Fibroblast of mammary gland (primary cell): ENCODE data around the gene WWOX.

Experiments
- DNase-seq: peaks from one replicate; pipeline ENCODE4 v3.0.0-alpha.2; 2010; ENCODE audit warnings: low read depth
- H3K4me3 ChIP-seq: 2 replicates; pipeline ENCODE4 v1.5.1; 2011; ENCODE audit warnings: low read depth, mild to moderate bottlenecking, low read length, moderate library complexity; ENCODE audit not compliant: control insufficient read depth
- CTCF ChIP-seq: conservative IDR thresholded peaks from 2 replicates; pipeline ENCODE4 v1.5.1; 2011; ENCODE audit warnings: low read depth, low read length, inconsistent platforms; ENCODE audit not compliant: control insufficient read depth, insufficient read depth

WWOX gene

GRCh38 chr16:79099716-79100115, 1000.3 kb downstream of the WWOX start:
- no peak for TF ChIP-seq CTCF
- DNase-seq, result no peak
- no peak overlapping the region for H3K4me3 ChIP-seq

GRCh38 chr16:79100447-79100846, 1001.0 kb downstream of the WWOX start:
- no peak for TF ChIP-seq CTCF
- H3K4me3 ChIP-seq, result no peak overlapping the region
- no peak for DNase-seq

GRCh38 chr16:79101491-79101890, 1002.0 kb downstream of the WWOX start:
- no peak for TF ChIP-seq CTCF
- no peak overlapping the region for H3K4me3 ChIP-seq
- no peak for DNase-seq

- no peak for DNase-seq
- no peak for TF ChIP-seq CTCF
Measured at GRCh38 chr16:79104567-79104966, 1005.1 kb downstream of the WWOX start.

GRCh38 chr16:79107301-79107700, 1007.8 kb downstream of the WWOX start:
- no peak for DNase-seq
- no peak for TF ChIP-seq CTCF
- H3K4me3 ChIP-seq, result no peak overlapping the region

More at GRCh38 chr16:79104567-79104966, 1005.1 kb downstream of the WWOX start:
- H3K4me3 ChIP-seq, result no peak overlapping the region

GRCh38 chr16:79109771-79110170, 1010.3 kb downstream of the WWOX start:
- no peak for DNase-seq

More at GRCh38 chr16:79109771-79110170, 1010.3 kb downstream of the WWOX start:
- no peak for TF ChIP-seq CTCF
- no peak overlapping the region for H3K4me3 ChIP-seq
